Amniotic epithelial cell (primary cell): Measurements from ENCODE around the gene NT5DC3.

ENCODE experiments used
- DNase-seq: peaks from one replicate; pipeline ENCODE4 v3.0.0-alpha.2; 2010; ENCODE audit warnings: low read depth

The NT5DC3 gene

GRCh38 chr12:103840876-103841689 lies at the start of gene NT5DC3:
Gene NT5DC3 (minus strand): TSS chr12:103841234. CDS start chr12:103841156, 78 bp downstream.
- peak; percentile 71 for DNase-seq

GRCh38 chr12:103887738-103888137 lies 46.7 kb upstream of the NT5DC3 start:
- no peak for DNase-seq

DNA sequence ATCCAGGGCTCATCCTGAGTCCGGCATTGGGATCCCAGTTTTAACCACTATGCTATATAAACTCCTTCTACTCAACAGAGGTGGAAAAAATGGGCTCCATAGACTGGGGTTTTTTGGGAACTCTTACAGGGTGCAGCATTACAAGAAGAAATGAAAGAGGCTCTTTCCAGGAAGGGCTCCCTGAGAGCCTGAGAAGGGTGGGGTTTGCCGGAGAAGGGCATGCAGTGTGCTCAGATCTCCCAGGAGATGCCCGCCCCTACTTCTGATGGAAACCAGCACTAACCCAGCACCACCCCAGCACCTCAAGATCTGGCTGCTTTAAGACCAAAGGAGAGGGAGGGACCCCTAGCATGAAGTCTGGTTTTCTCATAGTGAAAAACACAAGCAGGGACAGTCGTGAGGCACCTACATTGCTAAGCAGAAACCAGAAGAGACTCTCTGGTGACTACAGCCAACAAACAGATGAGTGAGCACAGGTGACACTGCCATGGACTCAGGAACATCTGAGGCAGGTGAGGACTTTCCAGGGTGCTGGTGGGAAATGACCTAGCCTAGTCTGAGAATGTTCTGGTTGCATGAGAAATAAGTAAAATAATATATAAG lies 45.3 kb upstream of the NT5DC3 start:
- no peak for DNase-seq

DNA sequence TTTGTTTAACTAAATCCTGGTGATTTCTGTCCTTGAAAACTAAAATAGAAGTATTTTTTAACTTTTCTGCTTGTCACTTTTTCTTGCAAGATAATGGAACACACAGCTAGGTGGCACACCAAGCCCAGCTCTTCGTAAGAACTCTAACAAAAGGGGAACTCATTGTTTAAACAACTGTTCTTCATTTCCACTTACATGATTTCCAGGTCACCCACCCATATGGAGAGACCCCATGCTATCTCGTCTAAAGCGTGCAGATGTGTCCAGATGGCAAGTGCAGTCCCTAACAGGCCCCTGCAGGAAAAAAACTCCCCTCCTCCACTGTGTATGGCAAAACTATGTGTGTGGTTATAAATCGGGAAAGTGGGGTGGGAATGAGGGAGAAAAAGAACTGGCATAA lies 43.3 kb upstream of the NT5DC3 start:
- peak; percentile 58 for DNase-seq

- no peak for DNase-seq
Observed at GRCh38 chr12:103883908-103884307, 42.9 kb upstream of the NT5DC3 start.

DNA sequence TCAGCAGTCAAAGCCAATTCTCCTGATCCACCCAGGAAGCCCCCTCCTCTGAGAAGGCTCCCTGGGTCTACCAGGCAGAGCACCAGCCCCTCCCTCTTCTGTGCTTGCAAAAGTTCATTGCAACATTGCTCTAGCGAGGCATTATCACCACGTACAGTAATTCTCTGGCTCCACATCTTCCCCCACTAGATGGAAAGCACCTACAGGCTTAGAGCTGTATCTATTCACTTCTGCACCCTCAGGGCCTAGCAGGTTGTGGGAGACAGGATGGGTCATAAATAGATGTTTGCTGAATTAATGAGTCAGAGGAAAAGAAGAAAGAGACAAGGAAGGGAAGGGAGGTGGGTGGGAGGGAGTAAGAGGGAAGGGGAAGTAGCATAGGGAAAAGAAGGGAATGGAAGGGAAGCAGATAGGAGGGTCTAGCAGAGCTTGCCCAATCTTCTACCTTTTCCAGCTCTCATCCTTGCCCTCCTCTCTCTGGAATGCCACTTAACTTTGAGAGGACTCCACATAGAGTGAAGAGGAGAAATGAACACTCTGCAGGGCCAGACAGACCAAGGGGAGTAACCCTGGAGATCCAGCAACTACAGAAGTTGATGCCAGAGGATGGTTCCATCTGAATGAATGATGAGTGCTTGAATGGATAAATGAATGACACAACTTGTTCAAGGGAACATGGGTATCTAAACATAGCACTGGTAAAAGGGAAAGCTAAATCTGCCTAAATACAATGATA lies 42.0 kb upstream of the NT5DC3 start:
- peak; percentile 52 for DNase-seq

GRCh38 chr12:103881261-103881660 lies 40.2 kb upstream of the NT5DC3 start:
- DNase-seq, result no peak

GRCh38 chr12:103880299-103881142 lies 39.5 kb upstream of the NT5DC3 start:
- no peak for DNase-seq

- no peak for DNase-seq
Observed at GRCh38 chr12:103879878-103880277, 38.8 kb upstream of the NT5DC3 start.

DNA sequence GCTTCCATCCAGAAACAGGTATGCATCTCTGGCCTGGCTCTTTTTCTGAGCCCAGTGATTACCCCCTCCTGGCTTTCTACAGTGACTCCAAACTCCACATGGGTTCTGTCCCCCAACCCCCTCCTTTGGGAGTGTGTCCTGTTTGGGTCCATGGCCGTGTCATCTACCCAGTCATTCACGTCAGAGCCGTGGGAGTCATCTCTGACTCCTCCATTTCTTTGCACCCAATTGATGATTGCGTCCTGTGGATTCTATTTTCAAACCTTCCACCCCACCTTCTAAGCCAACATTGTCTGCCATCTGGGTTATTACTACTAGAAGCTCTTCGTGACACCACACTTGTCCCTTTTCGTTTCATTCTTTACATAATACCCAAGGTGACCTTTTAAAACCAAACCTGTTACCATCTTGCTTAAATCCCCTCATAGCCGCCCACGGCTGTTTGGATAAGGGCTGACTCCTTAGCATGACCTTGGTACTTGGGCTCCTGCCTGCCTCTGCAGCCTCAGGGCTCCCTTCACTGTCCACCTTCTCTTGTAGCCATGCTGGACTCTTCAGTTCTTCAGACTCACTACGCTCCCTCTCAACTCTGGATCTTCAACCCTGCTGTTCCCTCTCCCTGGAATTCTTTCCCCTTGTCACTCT lies 38.1 kb upstream of the NT5DC3 start:
- no peak for DNase-seq

- DNase-seq, result peak; percentile 66
Observed at GRCh38 chr12:103877934-103878510, 37.0 kb upstream of the NT5DC3 start.

DNA sequence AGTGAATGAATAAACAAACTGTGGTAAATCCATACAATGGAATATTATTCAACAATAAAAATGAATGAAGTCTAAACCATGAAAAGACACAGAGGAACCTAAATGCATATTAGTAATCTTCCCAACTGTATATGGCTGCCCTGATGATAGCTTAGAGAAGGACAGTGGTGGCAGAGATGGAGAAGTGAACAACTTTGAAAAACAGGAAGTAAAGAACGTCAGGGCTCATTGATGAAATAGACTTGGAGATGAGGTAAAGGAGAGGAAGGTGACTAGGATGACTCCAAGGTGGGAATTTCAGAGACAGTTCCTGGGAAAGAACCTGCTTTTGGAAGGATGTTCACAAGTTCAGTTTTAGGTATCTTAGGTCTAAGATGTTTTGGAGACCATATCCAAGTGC lies 36.3 kb upstream of the NT5DC3 start:
- no peak for DNase-seq

DNA sequence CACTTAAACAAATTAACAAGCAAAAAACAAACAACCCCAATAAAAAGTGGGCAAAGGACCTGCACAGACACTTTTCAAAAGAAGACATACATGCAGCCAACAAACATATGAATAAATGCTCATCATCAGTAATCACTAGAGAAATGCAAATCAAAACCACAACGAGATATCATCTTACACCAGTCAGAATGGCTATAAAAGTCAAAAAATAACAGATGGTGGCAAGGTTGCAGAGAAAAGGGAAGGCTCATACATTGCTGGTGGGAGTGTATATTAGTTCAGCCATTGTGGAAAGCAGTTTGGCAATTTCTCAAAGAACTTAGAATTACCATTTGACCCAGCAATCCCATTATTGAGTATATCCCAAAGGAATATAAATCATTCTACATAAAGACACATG lies 34.6 kb upstream of the NT5DC3 start:
- DNase-seq, result no peak

DNA sequence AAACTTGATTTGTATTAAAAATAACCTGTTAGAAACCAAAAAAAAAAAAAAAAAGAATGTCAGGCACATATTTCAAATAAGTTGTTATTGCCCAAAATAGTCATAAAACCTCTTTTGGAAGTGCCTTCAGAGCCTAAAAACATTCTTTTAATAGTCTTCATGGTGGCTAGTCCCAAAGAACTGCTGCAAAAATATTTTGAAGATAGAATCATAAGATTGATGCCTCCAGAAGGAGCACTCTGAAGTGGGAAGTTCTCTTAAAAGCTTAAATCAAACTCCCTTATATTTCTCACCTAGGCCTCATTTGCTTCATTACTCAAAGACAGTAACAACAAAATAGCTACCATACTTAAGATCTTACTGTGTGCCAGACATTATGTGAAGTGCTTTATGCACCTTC lies 27.2 kb upstream of the NT5DC3 start:
- peak; percentile 29 for DNase-seq

- DNase-seq, result no peak
Observed at GRCh38 chr12:103865151-103865730, 24.2 kb upstream of the NT5DC3 start.

DNA sequence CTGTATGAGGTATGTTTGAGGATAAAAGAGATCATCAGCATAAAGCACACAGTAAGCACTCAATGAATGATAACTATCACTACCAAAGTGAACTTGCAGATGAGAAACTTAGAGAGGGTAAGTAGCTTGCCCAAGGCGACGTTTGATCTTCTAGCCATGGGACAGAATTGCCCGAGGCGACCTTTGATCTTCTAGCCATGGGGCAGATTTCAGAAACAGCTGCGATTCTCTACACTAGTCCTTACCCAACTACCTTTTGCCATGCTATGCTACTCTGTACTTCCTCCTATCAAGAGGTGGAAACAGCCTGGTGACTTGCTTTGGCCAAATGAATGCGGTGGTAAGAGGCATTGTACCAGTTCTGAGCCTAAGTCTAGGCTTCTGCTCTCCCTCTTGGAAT lies 23.7 kb upstream of the NT5DC3 start:
- no peak for DNase-seq

DNA sequence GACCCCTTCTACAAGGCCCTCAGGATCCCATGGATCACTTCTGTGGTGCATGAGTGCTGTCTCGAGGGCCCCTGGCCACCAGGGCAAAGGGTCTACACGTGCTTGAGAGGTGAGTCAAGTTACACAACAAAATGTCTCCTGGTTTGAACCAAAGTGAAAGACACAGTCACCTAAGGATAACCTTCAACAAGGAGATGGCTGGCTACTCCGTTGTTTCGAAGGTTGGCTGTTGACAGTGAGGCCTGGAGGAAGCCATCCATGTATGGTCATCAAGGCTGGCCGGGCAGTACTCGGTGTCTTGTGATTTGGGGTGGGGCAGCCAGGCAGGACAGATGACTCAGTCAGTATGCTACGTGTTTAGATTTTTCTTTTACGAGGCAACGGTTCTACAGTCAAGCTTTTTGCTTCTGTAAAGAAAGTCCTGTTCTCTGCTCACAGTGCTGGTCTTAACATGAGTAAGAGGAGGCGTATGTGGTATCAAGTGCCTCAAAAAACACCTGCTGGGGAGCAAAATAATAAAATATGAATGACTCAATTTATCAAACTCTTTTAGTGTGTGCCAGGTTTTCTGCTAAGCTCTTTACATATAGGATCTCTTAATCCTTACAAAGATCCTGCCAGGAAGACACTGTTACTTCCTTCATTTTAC lies 18.0 kb upstream of the NT5DC3 start:
- DNase-seq, result peak; percentile 95

DNA sequence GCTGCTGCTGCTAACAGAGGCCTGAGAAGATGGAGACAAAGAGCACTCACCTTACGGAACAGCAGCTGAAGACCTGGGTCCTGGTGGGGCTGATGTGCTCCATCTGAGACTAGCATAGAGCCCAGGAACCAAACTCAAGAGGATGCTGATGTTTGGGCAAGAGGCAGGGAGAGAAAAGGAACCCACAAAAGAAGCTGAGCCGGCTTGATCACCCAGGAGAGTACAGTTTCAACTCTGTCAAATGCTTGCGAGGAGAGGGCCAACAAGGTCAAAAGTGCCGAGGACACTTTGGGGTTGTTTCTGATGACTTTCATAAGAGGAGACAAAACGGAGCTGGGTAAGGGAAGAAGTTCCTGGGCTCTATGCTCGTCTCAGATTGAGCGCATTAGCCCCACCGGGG lies 17.3 kb upstream of the NT5DC3 start:
- DNase-seq, result no peak

DNA sequence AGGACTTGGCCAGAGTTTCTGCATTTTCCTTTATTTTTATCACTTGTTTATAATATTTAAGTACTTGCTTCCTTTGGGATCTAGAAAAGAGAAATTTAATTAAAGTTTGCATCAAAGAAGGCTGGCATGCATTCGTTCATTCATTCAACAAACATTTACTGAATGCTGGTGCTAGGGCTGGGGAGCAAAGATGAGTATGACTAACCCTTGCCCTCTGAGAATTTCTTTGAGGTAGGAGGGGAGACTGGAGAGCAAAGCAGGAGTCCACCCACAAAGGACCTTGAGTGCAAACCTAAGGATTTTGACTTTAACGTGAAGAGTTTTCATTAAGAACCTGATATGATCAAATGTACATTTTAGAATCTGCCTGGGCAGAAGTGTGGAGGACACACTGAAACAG lies 16.1 kb upstream of the NT5DC3 start:
- DNase-seq, result no peak
